GM12874 (cell line): ENCODE measurements around the gene OR10J4.

ENCODE experiments used
- CTCF ChIP-seq: IDR thresholded peaks from 2 replicates; pipeline ENCODE4 v1.5.1; 2011; ENCODE audit warnings: low read depth, mild to moderate bottlenecking, control low read depth, low read length, moderate library complexity; ENCODE audit not compliant: insufficient read depth

Gene OR10J4

GRCh38 chr1:159436469-159436868, 4.5 kb downstream of the OR10J4 start:
- TF ChIP-seq CTCF: no peak

GRCh38 chr1:159439422-159439821, 7.4 kb downstream of the OR10J4 start, which contains the start of gene OR10J1:
Gene OR10J1, plus strand, starts transcription at chr1:159439722. Its CDS starts 70 bp downstream, at chr1:159439792.
- no peak for TF ChIP-seq CTCF

- no peak for TF ChIP-seq CTCF
Observed at GRCh38 chr1:159441360-159441759, 9.4 kb downstream of the OR10J4 start.

GRCh38 chr1:159442428-159442827, 10.4 kb downstream of the OR10J4 start:
- TF ChIP-seq CTCF: no peak

GRCh38 chr1:159443066-159443750, 11.2 kb downstream of the OR10J4 start:
- TF ChIP-seq CTCF: no peak

- TF ChIP-seq CTCF: no peak
Observed at GRCh38 chr1:159444511-159444910, 12.5 kb downstream of the OR10J4 start.

- no peak for TF ChIP-seq CTCF
Observed at GRCh38 chr1:159448181-159448580, 16.2 kb downstream of the OR10J4 start.

GRCh38 chr1:159459551-159459950, 27.5 kb downstream of the OR10J4 start:
- no peak for TF ChIP-seq CTCF
